Activated naive CD4-positive, alpha-beta T cell treated with anti-CD3 and anti-CD28 coated beads, Interleukin-2, amount 50 U/mL, for 24 hours (primary cell): ENCODE results near the gene SEMA4D.
A peak's percentile ranks its signal among the peaks of the same experiment; 100 is the strongest.
"Not testable (repeated sequence)": the region's sequence is repeated elsewhere in the genome, so short reads cannot be mapped to it uniquely, and the experiment has no call there.

Source experiments
- H3K27ac Mint-ChIP-seq: one replicate; pipeline ENCODE4 v1.8.0; 2021; ENCODE audit warnings: mild to moderate bottlenecking, mixed read lengths
- H3K27me3 Mint-ChIP-seq: one replicate; pipeline ENCODE4 v1.8.0; 2021; ENCODE audit warnings: mixed read lengths
- H3K36me3 Mint-ChIP-seq: one replicate; pipeline ENCODE4 v1.8.0; 2021; ENCODE audit warnings: mixed read lengths
- H3K4me1 Mint-ChIP-seq: one replicate; pipeline ENCODE4 v1.8.0; 2021; ENCODE audit warnings: mixed read lengths
- H3K4me3 Mint-ChIP-seq: one replicate; pipeline ENCODE4 v1.8.0; 2021; ENCODE audit warnings: mild to moderate bottlenecking, mixed read lengths
- H3K9me3 Mint-ChIP-seq: one replicate; pipeline ENCODE4 v1.8.0; 2021; ENCODE audit warnings: mixed read lengths

Gene SEMA4D

GRCh38 chr9:89376286-89376685 lies 121.6 kb downstream of the SEMA4D start:
- H3K4me1 Mint-ChIP-seq, result peaks cover 45% of the 10 kb centered on the region
- H3K4me3 Mint-ChIP-seq, result no peak overlapping the region

DNA sequence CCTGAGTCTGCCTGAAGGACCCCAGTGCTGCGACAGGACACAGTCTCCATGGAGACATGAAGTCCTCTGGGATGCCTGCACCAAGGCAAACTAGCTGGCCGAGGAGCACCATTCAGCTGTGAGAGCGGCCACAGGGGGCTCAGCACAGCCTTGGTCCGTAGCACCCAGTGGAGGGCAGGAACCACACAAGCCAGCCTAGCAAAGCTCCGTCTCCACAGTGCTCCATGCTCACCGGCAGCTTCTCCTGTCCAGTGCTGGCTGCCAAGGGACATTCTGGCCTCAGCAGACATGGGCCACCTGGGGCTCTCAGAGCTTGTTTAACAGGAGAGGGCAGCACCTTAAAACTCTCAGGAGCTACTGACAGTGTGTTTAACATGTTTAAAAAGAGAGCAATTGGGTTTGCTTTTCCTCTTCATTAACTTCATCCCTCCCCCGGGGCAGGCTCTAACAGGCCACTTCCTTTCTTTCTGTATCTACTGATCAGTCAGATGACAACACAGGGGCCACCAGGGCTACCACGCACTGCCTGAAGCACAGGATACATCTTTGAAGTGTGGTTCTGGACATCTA lies 122.6 kb downstream of the SEMA4D start:
- Mint-ChIP-seq H3K36me3 (peaks cover 8% of the 10 kb centered on the region), H3K27me3 (no peaks in the 10 kb centered on the region), H3K27ac (peak overlapping the region; percentile 62), H3K4me1 (peaks cover 36% of the 10 kb centered on the region), H3K4me3 (no peak overlapping the region), H3K9me3 (no peaks in the 10 kb centered on the region)

More at GRCh38 chr9:89376286-89376685, 121.6 kb downstream of the SEMA4D start:
- Mint-ChIP-seq H3K27me3 (no peaks in the 10 kb centered on the region), H3K27ac (peak overlapping the region; percentile 66), H3K36me3 (peaks cover 8% of the 10 kb centered on the region), H3K9me3 (no peaks in the 10 kb centered on the region)

GRCh38 chr9:89374176-89374575 lies 123.7 kb downstream of the SEMA4D start:
- peaks cover 5% of the 10 kb centered on the region for H3K36me3 Mint-ChIP-seq
- H3K4me1 Mint-ChIP-seq, result peaks cover 27% of the 10 kb centered on the region
- H3K4me3 Mint-ChIP-seq, result no peak overlapping the region
- H3K27me3 Mint-ChIP-seq, result no peaks in the 10 kb centered on the region
- H3K9me3 Mint-ChIP-seq, result no peaks in the 10 kb centered on the region
- peak overlapping the region; percentile 36 for H3K27ac Mint-ChIP-seq

DNA sequence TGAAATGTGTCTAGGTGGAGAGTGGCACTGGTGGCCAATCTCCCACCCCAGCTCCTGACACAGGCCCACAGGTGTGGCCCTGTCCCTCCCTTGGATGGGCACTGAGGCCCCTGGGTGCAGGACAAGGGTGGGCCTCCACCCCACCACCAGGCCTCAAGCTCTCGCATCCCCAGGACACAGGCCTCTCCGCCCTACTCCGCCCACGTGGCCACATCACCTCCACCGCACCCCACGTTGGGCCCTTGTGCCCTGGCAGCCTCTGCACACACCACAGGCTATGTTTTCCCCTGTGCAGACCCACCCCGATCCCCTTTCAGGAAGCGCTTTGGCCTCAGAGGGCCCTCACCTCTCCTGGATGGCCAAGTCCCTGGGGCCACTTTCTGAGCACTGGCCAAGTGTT lies 124.9 kb downstream of the SEMA4D start:
- Mint-ChIP-seq H3K36me3 (peaks cover 2% of the 10 kb centered on the region), H3K4me3 (no peak overlapping the region), H3K4me1 (peaks cover 29% of the 10 kb centered on the region), H3K27me3 (no peaks in the 10 kb centered on the region), H3K9me3 (no peaks in the 10 kb centered on the region), H3K27ac (no peak overlapping the region)

DNA sequence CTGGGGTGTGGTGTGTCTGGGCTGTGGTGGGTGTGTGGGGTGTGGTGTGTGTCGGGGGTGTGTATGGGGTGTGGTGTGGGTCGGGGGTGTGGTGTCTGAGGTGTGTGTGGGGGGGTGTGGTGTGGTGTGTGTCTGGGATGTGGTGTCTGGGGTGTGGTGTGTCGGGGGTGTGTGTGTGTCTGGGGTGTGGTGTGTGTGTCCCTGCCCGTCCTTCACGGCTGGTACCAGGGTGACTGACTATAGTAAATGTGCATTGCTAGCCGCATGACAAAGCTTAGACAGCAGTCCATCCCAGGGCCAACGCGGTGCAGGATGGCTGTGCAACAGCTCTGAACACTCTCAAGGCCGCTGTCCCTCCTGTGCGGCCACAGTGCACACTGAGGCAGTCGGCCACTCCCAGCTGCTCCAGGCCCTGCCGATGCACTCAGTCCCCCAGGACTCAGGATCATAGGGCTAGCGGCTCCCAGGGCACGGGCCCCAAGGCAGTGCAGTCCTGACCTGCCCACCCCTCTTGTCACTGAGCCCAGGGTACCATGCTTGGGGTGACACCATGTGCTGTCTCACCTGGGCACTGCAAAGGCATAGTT lies 125.6 kb downstream of the SEMA4D start:
- H3K4me1 Mint-ChIP-seq, result peaks cover 29% of the 10 kb centered on the region
- no peaks in the 10 kb centered on the region for H3K36me3 Mint-ChIP-seq
- H3K9me3 Mint-ChIP-seq, result no peaks in the 10 kb centered on the region
- H3K27me3 Mint-ChIP-seq, result no peaks in the 10 kb centered on the region
- no peak overlapping the region for H3K4me3 Mint-ChIP-seq
- peak overlapping the region; percentile 15 for H3K27ac Mint-ChIP-seq

GRCh38 chr9:89371791-89372190 lies 126.1 kb downstream of the SEMA4D start:
- H3K27ac Mint-ChIP-seq, H3K4me3 Mint-ChIP-seq, H3K27me3 Mint-ChIP-seq, H3K9me3 Mint-ChIP-seq, H3K36me3 Mint-ChIP-seq: not testable (repeated sequence)
- peaks cover 31% of the 10 kb centered on the region for H3K4me1 Mint-ChIP-seq

DNA sequence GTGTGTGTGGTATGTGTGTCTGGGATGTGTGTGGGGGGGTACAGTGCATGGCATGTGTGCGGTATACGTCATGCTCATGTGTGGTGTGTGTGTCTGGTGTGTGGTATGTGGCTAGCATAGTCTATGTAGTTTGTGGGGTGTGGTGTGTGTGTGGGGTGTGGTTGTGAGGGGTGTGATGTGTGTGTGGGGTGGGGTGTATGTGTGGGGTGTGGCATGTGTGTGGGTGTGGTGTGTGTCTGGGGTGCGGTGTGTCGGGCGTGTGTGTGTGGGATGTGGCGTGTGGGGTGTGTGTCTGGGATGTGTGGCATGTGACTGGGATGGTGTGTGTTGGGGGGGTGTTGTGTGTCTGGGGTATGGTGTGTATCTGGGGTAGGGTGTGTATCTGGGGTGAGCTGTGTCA lies 127.3 kb downstream of the SEMA4D start:
- no peaks in the 10 kb centered on the region for H3K9me3 Mint-ChIP-seq

GRCh38 chr9:89368978-89369377 lies 128.9 kb downstream of the SEMA4D start:
- H3K27ac Mint-ChIP-seq, result peak overlapping the region; percentile 66

More for the DNA sequence above, 127.3 kb downstream of the SEMA4D start:
- Mint-ChIP-seq H3K27me3 (no peaks in the 10 kb centered on the region), H3K27ac (no peak overlapping the region), H3K4me3 (no peak overlapping the region), H3K36me3 (no peaks in the 10 kb centered on the region), H3K4me1 (peaks cover 27% of the 10 kb centered on the region)

DNA sequence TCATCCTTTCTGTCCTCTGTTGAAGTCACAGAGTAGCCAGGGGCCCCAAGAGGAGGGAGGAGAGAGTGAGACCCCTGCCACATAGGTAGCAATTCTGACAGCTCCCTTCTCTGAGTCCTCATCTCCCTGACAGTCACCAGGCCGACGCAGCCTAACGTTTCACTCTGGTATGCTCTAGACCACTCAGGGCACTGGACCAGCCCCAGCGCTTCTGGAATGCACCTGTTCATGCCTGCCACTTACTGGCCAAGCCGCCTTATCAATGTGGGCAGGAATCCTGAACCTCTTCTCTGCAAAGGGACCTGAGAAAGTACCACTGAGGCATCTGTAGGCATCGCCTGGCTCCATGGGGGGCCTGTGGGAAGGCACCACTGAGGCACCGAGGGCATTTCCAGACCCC lies 129.4 kb downstream of the SEMA4D start:
- peaks cover 17% of the 10 kb centered on the region for H3K4me1 Mint-ChIP-seq
- H3K4me3 Mint-ChIP-seq, result no peak overlapping the region
- H3K9me3 Mint-ChIP-seq, result no peaks in the 10 kb centered on the region
- H3K27me3 Mint-ChIP-seq, result no peaks in the 10 kb centered on the region
- H3K27ac Mint-ChIP-seq, result peak overlapping the region; percentile 66
- no peaks in the 10 kb centered on the region for H3K36me3 Mint-ChIP-seq

More at GRCh38 chr9:89368978-89369377, 128.9 kb downstream of the SEMA4D start:
- Mint-ChIP-seq H3K27me3 (no peaks in the 10 kb centered on the region), H3K36me3 (no peaks in the 10 kb centered on the region), H3K4me1 (peaks cover 17% of the 10 kb centered on the region), H3K4me3 (no peak overlapping the region), H3K9me3 (no peaks in the 10 kb centered on the region)

- no peaks in the 10 kb centered on the region for H3K9me3 Mint-ChIP-seq
- no peaks in the 10 kb centered on the region for H3K27me3 Mint-ChIP-seq
- H3K36me3 Mint-ChIP-seq, result no peaks in the 10 kb centered on the region
- H3K4me1 Mint-ChIP-seq, result peaks cover 17% of the 10 kb centered on the region
- H3K27ac Mint-ChIP-seq, result peak overlapping the region; percentile 73
- no peak overlapping the region for H3K4me3 Mint-ChIP-seq
Measured at GRCh38 chr9:89367726-89368437, 130.0 kb downstream of the SEMA4D start.

GRCh38 chr9:89367281-89367680 lies 130.6 kb downstream of the SEMA4D start:
- H3K36me3 Mint-ChIP-seq, result no peaks in the 10 kb centered on the region
- H3K4me3 Mint-ChIP-seq, result no peak overlapping the region
- peaks cover 17% of the 10 kb centered on the region for H3K4me1 Mint-ChIP-seq
- H3K27me3 Mint-ChIP-seq, result no peaks in the 10 kb centered on the region
- no peaks in the 10 kb centered on the region for H3K9me3 Mint-ChIP-seq
- H3K27ac Mint-ChIP-seq, result peak overlapping the region; percentile 68

DNA sequence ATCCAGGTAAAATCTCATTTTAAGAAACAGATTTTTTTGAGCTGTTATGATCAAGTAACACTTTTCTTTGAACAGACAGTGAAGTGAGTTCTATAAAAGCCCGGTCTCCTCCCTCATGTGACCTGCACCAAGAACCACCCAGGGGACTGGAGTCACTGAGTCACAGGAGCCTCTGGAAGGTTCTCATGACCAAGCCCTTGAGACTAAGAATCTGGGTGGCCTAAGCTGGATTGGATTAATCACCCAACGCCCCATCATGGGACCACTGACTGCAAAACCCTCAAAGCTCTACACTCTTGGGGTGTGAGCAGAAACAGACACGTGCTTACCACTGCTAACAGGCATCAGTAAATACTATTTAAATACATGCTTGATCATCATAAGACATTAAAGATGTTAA lies 131.2 kb downstream of the SEMA4D start:
- no peak overlapping the region for H3K4me3 Mint-ChIP-seq
- no peaks in the 10 kb centered on the region for H3K36me3 Mint-ChIP-seq
- H3K27me3 Mint-ChIP-seq, result no peaks in the 10 kb centered on the region
- H3K4me1 Mint-ChIP-seq, result peaks cover 17% of the 10 kb centered on the region
- H3K9me3 Mint-ChIP-seq, result no peaks in the 10 kb centered on the region
- peak overlapping the region; percentile 68 for H3K27ac Mint-ChIP-seq

DNA sequence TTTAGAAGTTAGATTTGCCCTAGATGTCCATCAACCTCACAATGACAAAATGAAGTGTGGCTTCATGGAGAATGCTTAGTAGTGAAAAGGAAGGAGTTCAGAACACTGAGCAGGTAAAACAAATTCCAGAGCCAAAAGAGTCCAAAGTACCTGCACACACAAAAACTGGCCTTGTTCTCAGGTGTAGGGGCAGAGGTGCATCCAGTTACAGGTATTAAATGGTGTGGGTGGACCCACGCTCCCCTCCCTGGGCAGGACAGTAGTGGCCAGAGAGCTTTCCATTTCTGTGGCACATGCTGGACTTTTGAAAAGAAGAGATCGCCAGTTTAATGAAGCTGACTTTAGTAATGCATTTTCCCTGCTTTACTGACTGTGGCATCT lies 132.4 kb downstream of the SEMA4D start:
- H3K27me3 Mint-ChIP-seq, result no peaks in the 10 kb centered on the region
- H3K27ac Mint-ChIP-seq, result no peak overlapping the region
- peaks cover 8% of the 10 kb centered on the region for H3K36me3 Mint-ChIP-seq
- H3K4me1 Mint-ChIP-seq, result peaks cover 22% of the 10 kb centered on the region
- no peak overlapping the region for H3K4me3 Mint-ChIP-seq
- no peaks in the 10 kb centered on the region for H3K9me3 Mint-ChIP-seq

DNA sequence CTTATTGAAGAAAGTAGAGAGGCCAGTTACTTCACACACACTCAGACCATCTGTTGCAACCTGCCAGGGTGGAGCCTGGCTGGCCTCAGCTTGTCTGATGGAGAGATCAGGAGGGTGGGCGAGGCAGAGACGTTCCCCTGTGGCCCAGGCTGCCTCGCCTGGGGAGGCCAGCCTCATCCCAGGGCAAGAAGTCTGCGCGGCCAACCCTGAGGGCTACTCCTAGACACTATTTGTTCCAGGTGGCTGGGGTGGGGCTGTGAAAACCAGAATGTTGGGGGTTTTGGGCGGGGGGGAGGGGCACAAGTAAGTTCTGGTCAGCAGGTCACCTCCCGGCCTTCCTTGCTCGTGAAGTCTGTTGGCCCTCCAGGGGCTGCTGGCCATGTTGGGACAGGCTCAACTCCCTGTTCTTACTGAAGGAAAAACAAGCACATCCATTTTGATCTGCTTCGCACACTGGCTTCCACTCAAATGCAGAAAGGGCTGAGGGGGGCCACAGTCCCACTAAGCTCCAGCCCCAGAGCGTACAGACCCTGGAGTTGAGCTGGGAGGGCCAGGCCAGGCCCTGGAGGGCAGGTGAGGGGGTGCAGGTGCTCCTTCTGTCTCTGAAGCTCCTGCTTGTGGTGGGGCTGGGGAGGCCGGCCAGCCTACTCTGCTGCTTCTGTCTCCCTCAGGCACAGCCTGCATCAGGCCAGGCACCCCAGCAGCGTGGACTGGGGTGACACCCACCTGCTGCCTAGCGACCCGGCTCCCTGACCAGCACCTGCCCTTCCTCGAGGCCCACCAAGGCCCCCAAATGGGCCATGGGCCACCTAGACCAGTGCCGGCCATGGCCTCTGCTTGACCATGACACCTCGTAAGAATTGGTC lies 133.0 kb downstream of the SEMA4D start:
- H3K36me3 Mint-ChIP-seq, result peaks cover 10% of the 10 kb centered on the region
- H3K4me3 Mint-ChIP-seq, result no peak overlapping the region
- no peaks in the 10 kb centered on the region for H3K9me3 Mint-ChIP-seq
- H3K27me3 Mint-ChIP-seq, result no peaks in the 10 kb centered on the region
- no peak overlapping the region for H3K27ac Mint-ChIP-seq
- peaks cover 22% of the 10 kb centered on the region for H3K4me1 Mint-ChIP-seq

DNA sequence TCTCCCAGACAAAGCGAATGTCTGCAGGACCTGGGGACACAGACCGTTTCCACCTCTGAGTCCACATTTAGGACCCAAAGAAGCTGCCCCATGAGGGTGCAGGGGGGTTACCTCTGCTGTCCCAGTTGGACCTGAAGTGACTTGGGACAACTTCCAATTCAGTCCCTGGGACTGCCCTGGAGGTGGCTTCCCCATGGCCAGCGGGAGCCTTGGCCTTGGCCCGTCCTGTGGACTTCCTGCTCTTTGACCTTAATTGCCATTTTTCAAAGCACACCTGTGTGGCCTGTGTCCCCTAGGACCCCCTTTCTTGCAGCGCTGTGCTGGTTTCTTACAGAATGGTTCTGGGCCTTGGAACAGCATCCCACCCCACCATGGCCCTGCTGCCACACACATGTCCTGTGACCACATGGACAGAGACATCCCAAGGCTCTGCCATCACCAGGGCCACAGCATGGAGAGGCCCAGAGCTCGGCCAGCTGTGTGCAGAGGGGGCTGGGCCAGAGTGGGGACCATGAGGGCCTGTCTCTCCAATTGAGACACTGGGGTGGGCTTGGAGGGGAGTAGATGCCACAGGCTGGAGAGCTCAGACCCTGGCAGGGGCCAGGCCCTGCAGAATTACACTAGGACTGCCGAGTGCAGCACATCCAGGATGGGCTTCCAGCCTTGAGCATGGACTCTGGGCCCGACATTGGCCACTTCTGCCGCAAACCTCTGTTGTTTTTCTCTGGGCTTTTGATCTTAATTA lies 133.8 kb downstream of the SEMA4D start:
- Mint-ChIP-seq H3K4me1 (peaks cover 22% of the 10 kb centered on the region), H3K36me3 (peaks cover 11% of the 10 kb centered on the region), H3K27ac (no peak overlapping the region), H3K27me3 (no peaks in the 10 kb centered on the region), H3K9me3 (no peaks in the 10 kb centered on the region), H3K4me3 (no peak overlapping the region)
